WTC11 (cell line): ENCODE data around the gene SRP9. TPM values are rescaled to one million over a fixed set of nuclear protein-coding genes. Genes with fewer than 3 reads are reported as not detected.

Experiments used
- ATAC-seq: fragments of 200-7000 bp; cut with Tn5 transposase; 2 replicates; pipeline ENCODE4 v1.10.0; 2021; ENCODE audit warnings: mild to moderate bottlenecking, moderate library complexity
- CTCF ChIA-PET: fragments of 300-600 bp; sonication (Branson Sonifier 250); formaldehyde crosslinking; loops from one replicate; lab custom pipeline; 2021; ENCODE audit warnings: antibody characterized with exemption; lab: Charles Lee
- POLR2A ChIA-PET: fragments of 350-600 bp; sonication (Branson Sonifier 250); formaldehyde crosslinking; loops from one replicate; lab custom pipeline; 2021; ENCODE audit warnings: antibody characterized with exemption; lab: Charles Lee
- DNase-seq: peaks from one replicate; pipeline ENCODE4 v3.0.0; 2021; ENCODE audit warnings: low spot score
- H3K27ac Mint-ChIP-seq: 2 replicates; pipeline ENCODE4 v1.8.0; 2021; ENCODE audit warnings: mixed read lengths
- H3K27me3 Mint-ChIP-seq: 2 replicates; pipeline ENCODE4 v1.8.0; 2021; ENCODE audit warnings: low read depth, mild to moderate bottlenecking, moderate library complexity, mixed read lengths
- H3K36me3 Mint-ChIP-seq: 2 replicates; pipeline ENCODE4 v1.8.0; 2021; ENCODE audit warnings: mixed read lengths
- H3K4me1 Mint-ChIP-seq: 2 replicates; pipeline ENCODE4 v1.8.0; 2022; ENCODE audit warnings: mixed read lengths
- H3K4me3 Mint-ChIP-seq: 2 replicates; pipeline ENCODE4 v1.8.0; 2021; ENCODE audit warnings: mild to moderate bottlenecking, moderate library complexity, mixed read lengths
- H3K9me3 Mint-ChIP-seq: 2 replicates; pipeline ENCODE4 v1.8.0; 2021; ENCODE audit warnings: mixed read lengths
- ATF1 ChIP-seq: sonication (generic); formaldehyde crosslinking; IDR thresholded peaks from 2 replicates; pipeline ENCODE4 v1.8.1; 2023; ENCODE audit warnings: mild to moderate bottlenecking, moderate library complexity, missing genetic modification reagents
- CREB1 ChIP-seq: sonication (generic); formaldehyde crosslinking; IDR thresholded peaks from 2 replicates; pipeline ENCODE4 v1.8.0; 2023; ENCODE audit warnings: mild to moderate bottlenecking, missing genetic modification reagents
- CREM ChIP-seq: sonication (generic); formaldehyde crosslinking; IDR thresholded peaks from 2 replicates; pipeline ENCODE4 v1.8.1; 2022; ENCODE audit warnings: mild to moderate bottlenecking, missing genetic modification reagents, moderate library complexity
- ETV6 ChIP-seq: sonication (generic); formaldehyde crosslinking; IDR thresholded peaks from 2 replicates; pipeline ENCODE4 v1.8.1; 2022; ENCODE audit warnings: mild to moderate bottlenecking, missing genetic modification reagents
- FOXK1 ChIP-seq: sonication (generic); formaldehyde crosslinking; IDR thresholded peaks from 2 replicates; pipeline ENCODE4 v1.8.0; 2022; ENCODE audit warnings: mild to moderate bottlenecking, moderate library complexity, missing genetic modification reagents
- FOXP4 ChIP-seq: sonication (generic); formaldehyde crosslinking; IDR thresholded peaks from 2 replicates; pipeline ENCODE4 v1.8.0; 2022; ENCODE audit warnings: mild to moderate bottlenecking, missing genetic modification reagents
- JAZF1 ChIP-seq: fragments of 250-450 bp; sonication (Bioruptor Pico); IDR thresholded peaks from 2 replicates; pipeline ENCODE4 v1.9.0; 2021; ENCODE audit warnings: moderate library complexity, mild to moderate bottlenecking, inconsistent platforms
- JUN ChIP-seq: sonication (generic); formaldehyde crosslinking; IDR thresholded peaks from 2 replicates; pipeline ENCODE4 v1.8.0; 2023; ENCODE audit warnings: mild to moderate bottlenecking, missing genetic modification reagents
- MXD4 ChIP-seq: fragments of 250-450 bp; sonication (Bioruptor Pico); IDR thresholded peaks from 2 replicates; pipeline ENCODE4 v1.8.0; 2021; ENCODE audit warnings: mild to moderate bottlenecking, moderate library complexity, borderline replicate concordance
- MYBL2 ChIP-seq: sonication (generic); formaldehyde crosslinking; IDR thresholded peaks from 2 replicates; pipeline ENCODE4 v1.8.1; 2023; ENCODE audit warnings: mild to moderate bottlenecking, moderate library complexity, missing genetic modification reagents
- NFE2L1 ChIP-seq: sonication (generic); formaldehyde crosslinking; IDR thresholded peaks from 2 replicates; pipeline ENCODE4 v1.8.1; 2023; ENCODE audit warnings: missing genetic modification reagents
- PRRX2 ChIP-seq: fragments of 250-450 bp; sonication (Bioruptor Pico); IDR thresholded peaks from 2 replicates; pipeline ENCODE4 v1.8.0; 2021; ENCODE audit warnings: mild to moderate bottlenecking
- SMAD4 ChIP-seq: sonication (generic); formaldehyde crosslinking; IDR thresholded peaks from 2 replicates; pipeline ENCODE4 v1.8.0; 2022; ENCODE audit warnings: mild to moderate bottlenecking, missing genetic modification reagents
- TCF7 ChIP-seq: sonication (generic); formaldehyde crosslinking; IDR thresholded peaks from 2 replicates; pipeline ENCODE4 v1.8.0; 2022; ENCODE audit warnings: mild to moderate bottlenecking, low read depth, missing genetic modification reagents, moderate library complexity
- ZNF121 ChIP-seq: sonication (generic); formaldehyde crosslinking; IDR thresholded peaks from 2 replicates; pipeline ENCODE4 v1.8.0; 2023; ENCODE audit warnings: missing genetic modification reagents
- ZNF423 ChIP-seq: fragments of 250-450 bp; sonication (Bioruptor Pico); IDR thresholded peaks from 2 replicates; pipeline ENCODE4 v2.1.2; 2022; ENCODE audit warnings: mild to moderate bottlenecking, moderate library complexity
- ZNF532 ChIP-seq: fragments of 250-450 bp; sonication (Bioruptor Pico); IDR thresholded peaks from 2 replicates; pipeline ENCODE4 v1.9.0; 2021; ENCODE audit warnings: mild to moderate bottlenecking, borderline replicate concordance
- total RNA-seq: library from RNA; stranded (reverse); gene quantifications from 3 replicates; pipeline ENCODE4 v1.2.3, GENCODE V29; 2021
- TF ChIP-seq, protein P1 (sequence below): fragments of 250-450 bp; sonication (Bioruptor Pico); conservative IDR thresholded peaks from 2 replicates; pipeline ENCODE4 v1.9.0; 2021; ENCODE audit warnings: mild to moderate bottlenecking
- TF ChIP-seq, protein P2 (sequence below): sonication (generic); formaldehyde crosslinking; IDR thresholded peaks from 2 replicates; pipeline ENCODE4 v1.8.1; 2022; ENCODE audit warnings: mild to moderate bottlenecking, moderate library complexity, missing genetic modification reagents

Gene SRP9
- total RNA-seq, 1 experiment from 2014 or later: 375 TPM

- TF ChIP-seq ATF1 (CRISPR knock-in tag): no peak
- TF ChIP-seq FOXK1: no peak
- no peak for TF ChIP-seq ZNF423 (CRISPR knock-in tag)
- TF ChIP-seq TCF7: no peak
- no peak for TF ChIP-seq ZNF532
- TF ChIP-seq FOXP4 (CRISPR knock-in tag): no peak
- no peak for TF ChIP-seq MXD4 (CRISPR knock-in tag)
- TF ChIP-seq NFE2L1 (CRISPR knock-in tag): no peak
- TF ChIP-seq, all 79 proteins: peak for 0
Measured at GRCh38 chr1:225735252-225736149, 42.1 kb upstream of the SRP9 start (continued).

DNA sequence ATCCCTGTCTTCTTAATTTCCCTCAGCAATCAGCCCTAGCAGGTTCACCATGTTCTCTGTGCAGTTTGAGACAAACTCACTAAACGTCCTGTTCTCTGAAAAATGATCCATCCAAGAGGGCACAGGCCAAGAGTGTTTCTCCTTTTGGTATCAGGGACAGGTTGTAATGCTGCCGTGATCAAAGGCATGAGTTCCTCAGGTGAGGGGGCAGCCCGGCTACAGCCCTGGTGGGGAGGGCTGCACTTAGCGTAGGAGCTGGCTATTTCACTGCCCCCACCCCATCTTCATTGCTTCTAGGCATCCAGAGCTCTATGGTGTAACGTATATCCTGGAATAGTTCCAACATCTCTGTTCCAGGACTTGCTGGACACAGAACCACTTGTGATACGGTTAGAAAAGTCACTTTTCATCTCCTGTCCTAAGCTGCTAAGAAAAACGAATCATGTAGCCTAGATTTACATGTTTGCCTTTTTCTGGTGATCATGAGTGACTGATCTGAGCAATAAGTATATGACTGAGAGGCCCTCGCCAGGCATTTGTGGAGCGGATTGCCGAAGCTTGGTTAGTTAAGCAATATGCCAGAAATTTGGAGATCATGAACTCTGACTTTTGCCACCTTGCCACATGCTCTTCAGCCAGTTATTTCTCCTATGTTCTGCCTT, 41.1 kb upstream of the SRP9 start:
- H3K27me3 Mint-ChIP-seq: peaks cover 59% of the 10 kb centered on the region
- no peak overlapping the region for H3K4me3 Mint-ChIP-seq
- ATAC-seq (no peak), DNase-seq (no peak)
- no peak for TF ChIP-seq ZNF423 (CRISPR knock-in tag)
- H3K27ac Mint-ChIP-seq: no peak overlapping the region
- no peaks in the 10 kb centered on the region for H3K36me3 Mint-ChIP-seq
- no peaks in the 10 kb centered on the region for H3K9me3 Mint-ChIP-seq
- POLR2A ChIA-PET: interaction anchor here (0.6 kb wide), 1 partner anchor 1535 kb away, joined by 6 read pairs; no protein-coding TSS in a partner anchor
- peaks cover 9% of the 10 kb centered on the region for H3K4me1 Mint-ChIP-seq
- CTCF ChIA-PET: interaction anchor here (0.5 to 1.2 kb wide), 3 partner anchors 10 to 293 kb away, joined by 3 to 4 read pairs (median 3); no protein-coding TSS in a partner anchor

GRCh38 chr1:225737161-225737560, 40.5 kb upstream of the SRP9 start:
- no peak for DNase-seq
- ATAC-seq: no peak
- ChIA-PET CTCF (interaction anchor here (0.6 kb wide), 1 partner anchor 294 kb away, joined by 3 read pairs; no protein-coding TSS in a partner anchor), POLR2A (no interaction called here)
- peaks cover 9% of the 10 kb centered on the region for H3K4me1 Mint-ChIP-seq
- H3K27me3 Mint-ChIP-seq: peaks cover 56% of the 10 kb centered on the region
- no peaks in the 10 kb centered on the region for H3K9me3 Mint-ChIP-seq
- no peaks in the 10 kb centered on the region for H3K36me3 Mint-ChIP-seq
- no peak overlapping the region for H3K27ac Mint-ChIP-seq
- no peak overlapping the region for H3K4me3 Mint-ChIP-seq
- TF ChIP-seq JAZF1 (CRISPR knock-in tag): no peak
- TF ChIP-seq, protein P1, sequence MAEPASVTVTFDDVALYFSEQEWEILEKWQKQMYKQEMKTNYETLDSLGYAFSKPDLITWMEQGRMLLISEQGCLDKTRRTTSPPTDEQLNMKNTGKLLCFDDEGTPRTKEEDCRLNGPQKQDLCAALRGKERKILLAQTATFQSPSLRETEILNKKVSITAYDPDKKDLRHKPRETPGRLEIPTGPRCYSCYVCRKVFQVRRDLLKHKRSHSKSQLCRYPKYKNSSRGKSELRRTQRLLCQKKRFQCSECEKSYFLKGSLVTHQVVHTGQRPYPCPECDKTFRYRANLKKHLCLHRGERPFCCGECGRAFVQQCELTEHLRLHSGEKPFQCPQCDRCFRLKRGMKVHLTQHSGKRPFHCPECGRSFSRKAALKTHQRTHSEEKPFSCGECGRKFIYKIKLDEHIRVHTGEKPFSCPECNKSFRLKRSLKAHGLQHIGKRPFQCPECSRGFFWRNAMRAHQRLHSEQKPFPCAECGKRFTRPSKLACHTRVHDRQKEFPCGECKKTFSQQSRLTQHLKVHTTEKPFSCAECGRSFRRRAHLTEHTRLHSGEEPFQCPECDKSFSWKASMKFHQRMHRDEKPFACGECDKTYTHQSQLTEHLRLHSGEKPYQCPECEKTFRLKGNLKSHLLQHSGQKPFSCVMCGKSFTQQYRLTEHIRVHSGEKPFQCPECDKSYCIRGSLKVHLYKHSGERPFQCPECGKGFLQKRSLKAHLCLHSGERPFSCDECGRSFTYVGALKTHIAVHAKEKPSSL (CRISPR knock-in tag): no peak
- TF ChIP-seq JUN (CRISPR knock-in tag): no peak
- no peak for TF ChIP-seq ZNF121
- TF ChIP-seq ETV6 (CRISPR knock-in tag): no peak
- no peak for TF ChIP-seq CREM (CRISPR knock-in tag)
- no peak for TF ChIP-seq PRRX2 (CRISPR knock-in tag)
- no peak for TF ChIP-seq MYBL2 (CRISPR knock-in tag)
- no peak for TF ChIP-seq SMAD4
- TF ChIP-seq, protein P2, sequence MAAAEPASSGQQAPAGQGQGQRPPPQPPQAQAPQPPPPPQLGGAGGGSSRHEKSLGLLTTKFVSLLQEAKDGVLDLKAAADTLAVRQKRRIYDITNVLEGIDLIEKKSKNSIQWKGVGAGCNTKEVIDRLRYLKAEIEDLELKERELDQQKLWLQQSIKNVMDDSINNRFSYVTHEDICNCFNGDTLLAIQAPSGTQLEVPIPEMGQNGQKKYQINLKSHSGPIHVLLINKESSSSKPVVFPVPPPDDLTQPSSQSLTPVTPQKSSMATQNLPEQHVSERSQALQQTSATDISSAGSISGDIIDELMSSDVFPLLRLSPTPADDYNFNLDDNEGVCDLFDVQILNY (CRISPR knock-in tag): no peak
- TF ChIP-seq CREB1: no peak
